ENCODE data around the gene GJC2. TPM values are rescaled to one million over a fixed set of nuclear protein-coding genes. Genes with fewer than 3 reads are reported as not detected.
"Not testable (repeated sequence)": the region's sequence is repeated elsewhere in the genome, so short reads cannot be mapped to it uniquely, and the experiment has no call there.

Gene GJC2
- total RNA-seq, 2 experiments from 2014 or later = 1.1 to 1.2 TPM

- H3K36me3 Mint-ChIP-seq = no peaks in the 10 kb centered on the region
- H3K27me3 Mint-ChIP-seq = no peaks in the 10 kb centered on the region
- no peak overlapping the region for H3K4me3 Mint-ChIP-seq
- no peaks in the 10 kb centered on the region for H3K9me3 Mint-ChIP-seq
- no peak for DNase-seq
- H3K4me1 Mint-ChIP-seq = peaks cover 2% of the 10 kb centered on the region
- no peak overlapping the region for H3K27ac Mint-ChIP-seq
Observed at GRCh38 chr1:228176024-228176395, 26.3 kb downstream of the GJC2 start.

GRCh38 chr1:228176461-228177182, 26.9 kb downstream of the GJC2 start:
- H3K9me3 Mint-ChIP-seq = no peaks in the 10 kb centered on the region
- no peaks in the 10 kb centered on the region for H3K36me3 Mint-ChIP-seq
- peaks cover 2% of the 10 kb centered on the region for H3K4me1 Mint-ChIP-seq
- H3K27me3 Mint-ChIP-seq = no peaks in the 10 kb centered on the region
- no peak for DNase-seq
- no peak overlapping the region for H3K27ac Mint-ChIP-seq
- no peak overlapping the region for H3K4me3 Mint-ChIP-seq

GRCh38 chr1:228177183-228177475, 27.4 kb downstream of the GJC2 start:
- Mint-ChIP-seq H3K9me3 (no peaks in the 10 kb centered on the region), H3K27ac (no peak overlapping the region), H3K4me3 (no peak overlapping the region), H3K27me3 (no peaks in the 10 kb centered on the region), H3K36me3 (no peaks in the 10 kb centered on the region), H3K4me1 (peaks cover 2% of the 10 kb centered on the region)
- DNase-seq = no peak

- no peak for DNase-seq
- no peak overlapping the region for H3K27ac Mint-ChIP-seq
- peaks cover 2% of the 10 kb centered on the region for H3K4me1 Mint-ChIP-seq
- H3K4me3 Mint-ChIP-seq = no peak overlapping the region
- H3K9me3 Mint-ChIP-seq = no peaks in the 10 kb centered on the region
- H3K27me3 Mint-ChIP-seq = no peaks in the 10 kb centered on the region
- H3K36me3 Mint-ChIP-seq = no peaks in the 10 kb centered on the region
Observed at GRCh38 chr1:228177721-228178710, 28.3 kb downstream of the GJC2 start.

- DNase-seq = no peak
- Mint-ChIP-seq H3K36me3 (no peaks in the 10 kb centered on the region), H3K27me3 (no peaks in the 10 kb centered on the region), H3K27ac (no peak overlapping the region), H3K9me3 (no peaks in the 10 kb centered on the region), H3K4me1 (peaks cover 2% of the 10 kb centered on the region), H3K4me3 (no peak overlapping the region)
Observed at GRCh38 chr1:228178737-228179684, 29.3 kb downstream of the GJC2 start.

- Mint-ChIP-seq H3K27ac (no peak overlapping the region), H3K9me3 (no peaks in the 10 kb centered on the region), H3K36me3 (no peaks in the 10 kb centered on the region), H3K27me3 (no peaks in the 10 kb centered on the region), H3K4me3 (no peak overlapping the region), H3K4me1 (peaks cover 2% of the 10 kb centered on the region)
- DNase-seq = no peak
Observed at GRCh38 chr1:228180271-228180958, 30.7 kb downstream of the GJC2 start.

GRCh38 chr1:228180959-228181644, 31.4 kb downstream of the GJC2 start:
- no peak overlapping the region for H3K27ac Mint-ChIP-seq
- H3K4me3 Mint-ChIP-seq = no peak overlapping the region
- H3K27me3 Mint-ChIP-seq = no peaks in the 10 kb centered on the region
- peaks cover 6% of the 10 kb centered on the region for H3K4me1 Mint-ChIP-seq
- no peak for DNase-seq
- no peaks in the 10 kb centered on the region for H3K36me3 Mint-ChIP-seq
- H3K9me3 Mint-ChIP-seq = no peaks in the 10 kb centered on the region

- Mint-ChIP-seq H3K4me3 (no peak overlapping the region), H3K9me3 (no peaks in the 10 kb centered on the region), H3K27me3 (no peaks in the 10 kb centered on the region), H3K27ac (no peak overlapping the region), H3K36me3 (no peaks in the 10 kb centered on the region), H3K4me1 (peaks cover 6% of the 10 kb centered on the region)
- no peak for DNase-seq
Observed at GRCh38 chr1:228181645-228182034, 31.9 kb downstream of the GJC2 start.

GRCh38 chr1:228182296-228183030, 32.7 kb downstream of the GJC2 start:
- no peaks in the 10 kb centered on the region for H3K27me3 Mint-ChIP-seq
- no peaks in the 10 kb centered on the region for H3K36me3 Mint-ChIP-seq
- H3K9me3 Mint-ChIP-seq = no peaks in the 10 kb centered on the region
- H3K27ac Mint-ChIP-seq = no peak overlapping the region
- DNase-seq = no peak
- peaks cover 6% of the 10 kb centered on the region for H3K4me1 Mint-ChIP-seq
- no peak overlapping the region for H3K4me3 Mint-ChIP-seq

- Mint-ChIP-seq H3K4me3 (no peak overlapping the region), H3K27ac (no peak overlapping the region), H3K27me3 (no peaks in the 10 kb centered on the region), H3K4me1 (peaks cover 6% of the 10 kb centered on the region), H3K36me3 (no peaks in the 10 kb centered on the region), H3K9me3 (no peaks in the 10 kb centered on the region)
- no peak for DNase-seq
Observed at GRCh38 chr1:228184152-228184551, 34.4 kb downstream of the GJC2 start.

- H3K36me3 Mint-ChIP-seq = no peaks in the 10 kb centered on the region
- H3K27ac Mint-ChIP-seq = no peak overlapping the region
- H3K9me3 Mint-ChIP-seq = no peaks in the 10 kb centered on the region
- peaks cover 8% of the 10 kb centered on the region for H3K4me1 Mint-ChIP-seq
- no peak for DNase-seq
- no peaks in the 10 kb centered on the region for H3K27me3 Mint-ChIP-seq
- no peak overlapping the region for H3K4me3 Mint-ChIP-seq
Observed at GRCh38 chr1:228185641-228185965, 35.9 kb downstream of the GJC2 start.

- not testable (repeated sequence) for H3K4me1 Mint-ChIP-seq, H3K36me3 Mint-ChIP-seq, H3K27ac Mint-ChIP-seq, DNase-seq, H3K27me3 Mint-ChIP-seq, H3K4me3 Mint-ChIP-seq, H3K9me3 Mint-ChIP-seq
Observed at GRCh38 chr1:228188249-228188648, 38.5 kb downstream of the GJC2 start.

GRCh38 chr1:228190182-228190581, 40.5 kb downstream of the GJC2 start:
- no peak overlapping the region for H3K27ac Mint-ChIP-seq
- H3K4me3 Mint-ChIP-seq = no peak overlapping the region
- no peaks in the 10 kb centered on the region for H3K36me3 Mint-ChIP-seq
- no peaks in the 10 kb centered on the region for H3K9me3 Mint-ChIP-seq
- DNase-seq = no peak
- H3K27me3 Mint-ChIP-seq = no peaks in the 10 kb centered on the region
- peaks cover 8% of the 10 kb centered on the region for H3K4me1 Mint-ChIP-seq

- H3K4me3 Mint-ChIP-seq = no peak overlapping the region
- no peaks in the 10 kb centered on the region for H3K27me3 Mint-ChIP-seq
- peaks cover 2% of the 10 kb centered on the region for H3K36me3 Mint-ChIP-seq
- H3K27ac Mint-ChIP-seq = no peak overlapping the region
- H3K4me1 Mint-ChIP-seq = peaks cover 6% of the 10 kb centered on the region
- DNase-seq = no peak
- H3K9me3 Mint-ChIP-seq = no peaks in the 10 kb centered on the region
Observed at GRCh38 chr1:228190778-228191177, 41.0 kb downstream of the GJC2 start.
